GM21529 (cell line): Measurements from ENCODE around the gene UCMA.
A peak's percentile ranks its signal among the peaks of the same experiment; 100 is the strongest.
"Not testable (repeated sequence)": the region's sequence is repeated elsewhere in the genome, so short reads cannot be mapped to it uniquely, and the experiment has no call there.

ENCODE experiments used
- ATAC-seq: cut with Tn5 transposase; IDR thresholded peaks from one replicate; pipeline ENCODE4 v1.9.1; 2021; ENCODE audit not compliant: unreplicated experiment

Gene UCMA

GRCh38 chr10:13234172-13234571 lies at the start of gene UCMA:
TSS of gene UCMA (minus strand) at chr10:13234374. CDS start at chr10:13234258, 116 bp downstream.
- ATAC-seq, result no peak

- ATAC-seq, result not testable (repeated sequence)
These were observed 48.2 kb upstream of the UCMA start for GRCh38 chr10:13282348-13282747.

- no peak for ATAC-seq
These were observed 42.7 kb upstream of the UCMA start for GRCh38 chr10:13276749-13277365.

GRCh38 chr10:13276146-13276545 lies 42.0 kb upstream of the UCMA start:
- ATAC-seq, result not testable (repeated sequence)

- peak; percentile 42 for ATAC-seq
These were observed 38.0 kb upstream of the UCMA start for GRCh38 chr10:13272164-13272571.

GRCh38 chr10:13271552-13272163 lies 37.5 kb upstream of the UCMA start:
- ATAC-seq, result peak; percentile 88

GRCh38 chr10:13270877-13271551 lies 36.8 kb upstream of the UCMA start:
- ATAC-seq, result no peak

- ATAC-seq, result no peak
These were observed 34.7 kb upstream of the UCMA start for GRCh38 chr10:13268841-13269240.

GRCh38 chr10:13268310-13268709 lies 34.1 kb upstream of the UCMA start:
- no peak for ATAC-seq

- ATAC-seq, result no peak
These were observed 29.4 kb upstream of the UCMA start for GRCh38 chr10:13263591-13263990.

- no peak for ATAC-seq
These were observed 28.3 kb upstream of the UCMA start for GRCh38 chr10:13262433-13262832.

GRCh38 chr10:13257621-13258140 lies 23.5 kb upstream of the UCMA start:
- no peak for ATAC-seq

- ATAC-seq, result no peak
These were observed 22.5 kb upstream of the UCMA start for GRCh38 chr10:13256627-13257026.

GRCh38 chr10:13253726-13254125 lies 19.6 kb upstream of the UCMA start:
- ATAC-seq, result no peak

GRCh38 chr10:13247784-13248183 lies 13.6 kb upstream of the UCMA start:
- ATAC-seq, result no peak

GRCh38 chr10:13247246-13247645 lies 13.1 kb upstream of the UCMA start:
- no peak for ATAC-seq

GRCh38 chr10:13242260-13242659 lies 8.1 kb upstream of the UCMA start:
- not testable (repeated sequence) for ATAC-seq

GRCh38 chr10:13241613-13242012 lies 7.4 kb upstream of the UCMA start:
- no peak for ATAC-seq

GRCh38 chr10:13239923-13240322 lies 5.7 kb upstream of the UCMA start:
- ATAC-seq, result no peak

GRCh38 chr10:13238271-13239077 lies 4.3 kb upstream of the UCMA start:
- ATAC-seq, result no peak

- ATAC-seq, result no peak
These were observed 2.5 kb upstream of the UCMA start for GRCh38 chr10:13236638-13237037.
